ENCODE measurements around the gene STK38L. TPM values are rescaled to one million over a fixed set of nuclear protein-coding genes. Genes with fewer than 3 reads are reported as not detected.

STK38L gene
- total RNA-seq, 1 donor from 2014 or later = 24.6 TPM

- intact Hi-C loops (cut with micrococcal nuclease) = loop anchor here (10.0 kb wide), 2 partner anchors 1224 to 1766 kb away; no protein-coding TSS in a partner anchor
Observed at GRCh38 chr12:27338473-27338872, 94.4 kb downstream of the STK38L start.

- intact Hi-C loops (cut with micrococcal nuclease) = no loop called here
Observed at GRCh38 chr12:27340971-27341370, 96.9 kb downstream of the STK38L start.

GRCh38 chr12:27342536-27342935 lies 98.5 kb downstream of the STK38L start:
- intact Hi-C loops (cut with micrococcal nuclease) = no loop called here

DNA sequence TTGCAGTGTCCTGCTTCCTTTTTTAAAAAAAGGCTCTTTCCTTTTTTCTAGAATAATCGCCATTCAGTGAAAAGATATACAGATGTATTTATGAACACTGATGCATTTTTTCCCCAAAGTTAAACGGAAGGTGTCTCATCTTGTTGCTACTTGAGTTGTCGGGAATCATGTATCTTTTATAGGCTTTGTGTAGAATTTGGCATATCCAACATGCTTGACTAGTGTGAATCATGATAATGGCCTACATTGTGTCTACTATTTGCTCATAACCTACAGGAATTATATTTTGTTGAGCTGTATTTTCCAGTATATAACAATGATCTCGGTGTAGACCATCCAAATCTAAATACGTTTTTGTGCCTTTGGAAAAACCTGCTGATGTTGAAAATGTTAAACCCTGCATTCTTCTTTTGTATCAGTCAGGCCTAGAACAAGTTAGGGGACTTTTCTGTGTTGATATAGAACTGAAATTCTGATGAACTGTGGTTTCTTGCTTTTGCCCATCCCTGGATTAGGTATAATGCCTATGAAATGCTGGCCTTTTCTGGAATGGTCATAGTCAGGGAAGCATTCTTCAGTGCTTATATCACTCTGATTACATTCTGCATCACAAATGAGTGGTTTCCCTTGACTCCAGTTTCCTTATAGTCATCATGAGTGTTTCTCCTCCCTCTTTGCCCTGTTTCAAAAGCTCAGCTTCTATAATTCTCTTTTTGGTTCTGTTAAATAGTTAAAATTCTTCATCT lies 99.3 kb downstream of the STK38L start:
- intact Hi-C loops (cut with micrococcal nuclease) = no loop called here

- intact Hi-C loops (cut with micrococcal nuclease) = no loop called here
Observed at GRCh38 chr12:27344246-27344645, 100.2 kb downstream of the STK38L start.

DNA sequence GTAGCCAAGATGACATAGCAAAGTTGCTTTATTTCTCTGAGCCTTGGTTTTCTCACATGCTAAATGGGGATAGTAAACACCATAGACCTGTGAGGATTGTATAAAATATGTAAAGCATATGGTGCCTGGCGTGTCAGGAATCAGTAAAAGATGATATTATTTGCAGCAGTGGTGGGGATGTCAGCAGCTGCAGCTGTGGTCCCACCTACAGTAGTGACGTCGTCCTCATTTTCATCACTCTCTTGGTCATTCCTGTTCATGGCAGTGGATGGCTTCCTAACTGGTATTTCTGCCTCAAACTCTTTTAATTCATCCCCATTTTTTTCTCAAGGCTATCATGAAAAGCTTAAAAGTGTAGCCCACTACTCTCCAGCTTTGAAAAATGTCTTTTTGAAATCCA lies 100.7 kb downstream of the STK38L start:
- intact Hi-C loops (cut with micrococcal nuclease) = no loop called here

DNA sequence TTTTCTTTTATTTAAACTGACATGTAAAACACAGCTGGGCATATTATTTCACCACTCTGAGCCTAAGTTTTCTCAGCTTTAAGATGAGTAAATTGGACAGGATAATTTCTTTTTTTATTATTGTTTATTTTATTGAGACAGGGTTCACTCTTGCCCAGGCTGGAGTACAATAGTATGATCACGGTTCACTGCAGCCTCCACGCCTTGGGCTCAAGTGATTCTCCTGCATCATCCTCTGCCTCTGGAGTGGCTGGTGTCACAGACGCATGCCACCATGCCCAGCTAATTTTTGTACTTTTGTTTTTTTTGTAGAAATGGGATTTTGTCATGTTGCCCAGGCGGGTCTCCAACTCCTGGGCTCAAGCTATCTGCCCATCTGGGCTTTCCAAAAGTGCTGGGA lies 101.3 kb downstream of the STK38L start:
- intact Hi-C loops (cut with micrococcal nuclease) = no loop called here

GRCh38 chr12:27347779-27348178 lies 103.7 kb downstream of the STK38L start:
- intact Hi-C loops (cut with micrococcal nuclease) = no loop called here

DNA sequence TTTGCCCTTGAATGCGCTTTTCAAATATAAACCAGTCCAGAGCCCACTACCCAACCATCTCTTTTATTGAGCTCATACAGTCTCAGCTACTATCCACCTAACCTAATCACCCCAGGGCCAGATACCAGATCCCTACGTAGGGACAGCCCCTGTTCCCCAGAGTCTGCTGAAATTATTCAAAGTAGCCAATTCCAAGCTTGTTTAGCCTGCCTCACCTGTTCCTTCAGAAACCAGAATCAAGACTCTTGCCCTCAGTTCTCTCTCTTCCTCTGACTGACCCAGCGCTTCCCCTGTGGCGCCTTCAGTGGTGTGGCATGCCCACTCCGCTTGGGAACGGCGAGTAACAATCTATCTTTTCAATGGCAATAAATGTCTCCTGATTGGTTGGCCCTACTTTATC lies 107.4 kb downstream of the STK38L start:
- intact Hi-C loops (cut with micrococcal nuclease) = no loop called here

GRCh38 chr12:27355486-27355885 lies 111.4 kb downstream of the STK38L start:
- intact Hi-C loops (cut with micrococcal nuclease) = no loop called here

GRCh38 chr12:27355979-27356378 lies 111.9 kb downstream of the STK38L start:
- intact Hi-C loops (cut with micrococcal nuclease) = no loop called here

DNA sequence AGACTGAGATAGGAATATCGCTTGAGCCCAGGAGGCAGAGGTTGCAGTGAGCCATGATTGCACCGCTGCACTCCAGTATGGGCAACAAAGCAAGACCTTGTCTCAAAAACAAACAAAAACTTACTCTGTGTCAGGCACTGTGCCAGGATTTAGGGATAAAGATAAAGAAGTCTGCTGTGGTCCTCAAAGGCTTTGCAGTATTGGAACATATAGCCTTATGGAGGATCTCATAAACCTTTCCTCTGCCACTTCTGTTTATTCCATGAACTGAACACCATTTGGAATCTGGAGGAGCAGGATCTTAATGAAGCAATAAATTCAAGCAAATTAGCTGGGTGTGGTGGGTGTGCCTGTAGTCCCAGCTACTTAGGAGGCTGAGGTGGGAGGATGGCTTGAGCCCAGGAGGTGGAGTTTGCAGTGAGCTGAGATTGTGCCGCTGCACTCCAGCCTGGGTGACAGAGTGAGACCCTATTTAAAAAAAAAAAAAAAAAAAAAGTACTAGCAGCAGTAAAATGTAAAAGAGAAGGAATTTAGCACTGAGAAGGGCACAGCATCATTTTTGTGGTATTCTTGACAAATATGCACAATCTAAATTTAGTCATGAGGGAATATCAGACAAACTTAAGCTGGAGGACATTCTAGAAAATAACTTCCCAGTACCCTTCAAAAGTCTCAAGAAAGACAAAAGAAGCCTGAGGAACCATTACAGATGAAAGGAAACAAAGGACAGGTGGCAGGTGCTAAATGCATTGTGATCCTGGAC lies 115.7 kb downstream of the STK38L start:
- intact Hi-C loops (cut with micrococcal nuclease) = no loop called here

DNA sequence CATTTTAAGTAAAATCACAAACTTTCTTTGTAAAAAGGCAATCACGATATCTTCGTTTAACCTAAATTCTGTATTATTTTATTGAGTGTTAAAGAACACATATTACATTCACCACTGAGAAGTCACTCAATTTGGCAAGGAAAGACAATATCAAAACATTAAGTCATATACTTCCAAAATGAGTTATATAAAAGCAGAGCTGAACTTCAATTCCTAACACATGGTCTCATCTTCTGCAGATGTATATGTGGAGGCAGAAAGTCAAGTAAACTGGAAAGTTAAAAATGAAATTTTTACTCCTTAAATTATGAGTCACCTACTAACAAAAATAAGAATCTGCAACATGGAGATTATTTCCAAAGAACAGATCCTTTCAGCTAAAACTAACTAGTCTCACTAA lies 117.3 kb downstream of the STK38L start:
- intact Hi-C loops (cut with micrococcal nuclease) = no loop called here

GRCh38 chr12:27366621-27367020 lies 122.5 kb downstream of the STK38L start:
- intact Hi-C loops (cut with micrococcal nuclease) = no loop called here

DNA sequence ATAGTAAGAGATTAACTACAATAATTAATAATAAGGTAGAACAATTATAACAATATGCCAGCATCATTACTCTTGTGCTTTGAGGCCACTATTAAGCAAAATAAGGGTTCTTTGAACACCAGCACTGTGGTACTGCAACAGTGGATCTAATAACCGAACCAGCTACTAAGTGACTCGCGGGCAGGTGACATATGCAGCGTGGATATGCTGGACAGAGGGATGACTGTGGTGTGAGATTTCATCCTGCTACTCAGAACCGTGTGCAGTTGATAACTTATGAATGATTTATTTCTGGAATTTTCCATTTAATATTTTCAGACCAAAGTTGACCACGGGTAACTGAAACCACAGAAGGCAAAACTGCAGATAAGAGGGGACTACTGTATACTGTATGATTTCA lies 123.0 kb downstream of the STK38L start:
- intact Hi-C loops (cut with micrococcal nuclease) = no loop called here

Other genes starting within 250 kb of the STK38L start
- 54.1 and 66.3 TPM in 2 replicates for gene TM7SF3, start 229.9 kb upstream of the STK38L start, total RNA-seq
- 38.4 and 46.5 TPM in 2 replicates for gene MED21, start 221.7 kb upstream of the STK38L start, total RNA-seq
- gene C12orf71, start 161.7 kb upstream of the STK38L start, total RNA-seq = not detected in 2 replicates
- gene BMAL2, start 88.5 kb downstream of the STK38L start, total RNA-seq = 58.0 and 60.5 TPM in 2 replicates
- gene SMCO2, start 202.4 kb downstream of the STK38L start, total RNA-seq = 1.4 and 1.8 TPM in 2 replicates

Data from T-helper 1 cell treated with Interleukin-12 subunit alpha and Interleukin-12 subunit beta and Interleukin-4 antibody, amounts not matched to agents 30 ng/mL and 1 ng/mL, for 36 hours (primary cell).